ENCODE results near the gene SLC7A9. TPM values are rescaled to one million over a fixed set of nuclear protein-coding genes. Genes with fewer than 3 reads are reported as not detected.

Gene SLC7A9
- total and polyA plus RNA-seq, 10 of the 15 experiments (the other 5 are each of a cell fraction or from before 2014, with no cell fraction given): 0.13 to 0.17 TPM; not detected in 8

DNA sequence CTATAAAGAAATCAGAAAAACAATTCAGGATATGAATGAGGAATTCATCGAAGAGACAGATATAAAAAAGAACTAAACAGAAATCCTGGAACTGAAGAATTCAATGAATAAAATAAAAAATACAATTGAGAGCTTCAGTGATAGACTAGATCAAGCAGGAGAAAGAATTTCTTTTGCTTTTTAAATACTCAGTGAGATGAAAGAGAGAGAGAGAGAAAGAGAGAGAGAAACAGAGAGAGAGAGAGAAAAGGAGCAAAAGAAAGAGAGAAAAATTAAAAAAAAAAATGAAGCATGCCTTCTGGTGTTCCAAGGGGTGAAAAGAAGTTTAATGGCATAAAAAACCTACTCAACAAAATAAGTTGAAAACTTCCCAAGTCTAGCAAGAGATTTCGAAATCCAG lies 22.0 kb upstream of the SLC7A9 start:
- SMC1A ChIA-PET (ENCODE audit: uncharacterized antibody, unreplicated experiment): no interaction called here
- ATAC-seq: no peak
- H3K4me3 ChIP-seq: no peak overlapping the region
- H3K4me1 ChIP-seq (ENCODE audit: control insufficient read depth, insufficient read depth, low read length): peaks cover 2% of the 10 kb centered on the region; the same call in 1 of the 2 replicates
- no peak overlapping the region for H2AFZ ChIP-seq (ENCODE audit: control insufficient read depth, low read depth, low read length)
- H3K9ac ChIP-seq (ENCODE audit: control insufficient read depth, insufficient read depth, low read length): no peak overlapping the region
- peaks cover 0 to 4% of the 10 kb centered on the region in 2 experiments; a peak in 1 of 4 replicates for H3K36me3 ChIP-seq (ENCODE audit: control insufficient read depth in 2 of 2, insufficient read depth in 2 of 2, low read length in 1 of 2)
- in situ Hi-C loops (cut with MboI) (no loop called here), intact Hi-C loops (cut with micrococcal nuclease; ENCODE audit: unreplicated experiment) (no loop called here)
- no peak for DNase-seq (ENCODE audit: low read depth, low spot score)
- H3K79me2 ChIP-seq (ENCODE audit: control insufficient read depth, insufficient read depth, low read length): no peaks in the 10 kb centered on the region
- POLR2A ChIA-PET: no interaction called here
- no peak for FAIRE-seq
- H4K20me1 ChIP-seq (ENCODE audit: control insufficient read depth, insufficient read depth): no peaks in the 10 kb centered on the region
- TF ChIP-seq, protein P1, sequence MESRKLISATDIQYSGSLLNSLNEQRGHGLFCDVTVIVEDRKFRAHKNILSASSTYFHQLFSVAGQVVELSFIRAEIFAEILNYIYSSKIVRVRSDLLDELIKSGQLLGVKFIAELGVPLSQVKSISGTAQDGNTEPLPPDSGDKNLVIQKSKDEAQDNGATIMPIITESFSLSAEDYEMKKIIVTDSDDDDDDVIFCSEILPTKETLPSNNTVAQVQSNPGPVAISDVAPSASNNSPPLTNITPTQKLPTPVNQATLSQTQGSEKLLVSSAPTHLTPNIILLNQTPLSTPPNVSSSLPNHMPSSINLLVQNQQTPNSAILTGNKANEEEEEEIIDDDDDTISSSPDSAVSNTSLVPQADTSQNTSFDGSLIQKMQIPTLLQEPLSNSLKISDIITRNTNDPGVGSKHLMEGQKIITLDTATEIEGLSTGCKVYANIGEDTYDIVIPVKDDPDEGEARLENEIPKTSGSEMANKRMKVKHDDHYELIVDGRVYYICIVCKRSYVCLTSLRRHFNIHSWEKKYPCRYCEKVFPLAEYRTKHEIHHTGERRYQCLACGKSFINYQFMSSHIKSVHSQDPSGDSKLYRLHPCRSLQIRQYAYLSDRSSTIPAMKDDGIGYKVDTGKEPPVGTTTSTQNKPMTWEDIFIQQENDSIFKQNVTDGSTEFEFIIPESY (IDR thresholded peaks at IDR 0.05): no peak
- TF ChIP-seq, protein P2, sequence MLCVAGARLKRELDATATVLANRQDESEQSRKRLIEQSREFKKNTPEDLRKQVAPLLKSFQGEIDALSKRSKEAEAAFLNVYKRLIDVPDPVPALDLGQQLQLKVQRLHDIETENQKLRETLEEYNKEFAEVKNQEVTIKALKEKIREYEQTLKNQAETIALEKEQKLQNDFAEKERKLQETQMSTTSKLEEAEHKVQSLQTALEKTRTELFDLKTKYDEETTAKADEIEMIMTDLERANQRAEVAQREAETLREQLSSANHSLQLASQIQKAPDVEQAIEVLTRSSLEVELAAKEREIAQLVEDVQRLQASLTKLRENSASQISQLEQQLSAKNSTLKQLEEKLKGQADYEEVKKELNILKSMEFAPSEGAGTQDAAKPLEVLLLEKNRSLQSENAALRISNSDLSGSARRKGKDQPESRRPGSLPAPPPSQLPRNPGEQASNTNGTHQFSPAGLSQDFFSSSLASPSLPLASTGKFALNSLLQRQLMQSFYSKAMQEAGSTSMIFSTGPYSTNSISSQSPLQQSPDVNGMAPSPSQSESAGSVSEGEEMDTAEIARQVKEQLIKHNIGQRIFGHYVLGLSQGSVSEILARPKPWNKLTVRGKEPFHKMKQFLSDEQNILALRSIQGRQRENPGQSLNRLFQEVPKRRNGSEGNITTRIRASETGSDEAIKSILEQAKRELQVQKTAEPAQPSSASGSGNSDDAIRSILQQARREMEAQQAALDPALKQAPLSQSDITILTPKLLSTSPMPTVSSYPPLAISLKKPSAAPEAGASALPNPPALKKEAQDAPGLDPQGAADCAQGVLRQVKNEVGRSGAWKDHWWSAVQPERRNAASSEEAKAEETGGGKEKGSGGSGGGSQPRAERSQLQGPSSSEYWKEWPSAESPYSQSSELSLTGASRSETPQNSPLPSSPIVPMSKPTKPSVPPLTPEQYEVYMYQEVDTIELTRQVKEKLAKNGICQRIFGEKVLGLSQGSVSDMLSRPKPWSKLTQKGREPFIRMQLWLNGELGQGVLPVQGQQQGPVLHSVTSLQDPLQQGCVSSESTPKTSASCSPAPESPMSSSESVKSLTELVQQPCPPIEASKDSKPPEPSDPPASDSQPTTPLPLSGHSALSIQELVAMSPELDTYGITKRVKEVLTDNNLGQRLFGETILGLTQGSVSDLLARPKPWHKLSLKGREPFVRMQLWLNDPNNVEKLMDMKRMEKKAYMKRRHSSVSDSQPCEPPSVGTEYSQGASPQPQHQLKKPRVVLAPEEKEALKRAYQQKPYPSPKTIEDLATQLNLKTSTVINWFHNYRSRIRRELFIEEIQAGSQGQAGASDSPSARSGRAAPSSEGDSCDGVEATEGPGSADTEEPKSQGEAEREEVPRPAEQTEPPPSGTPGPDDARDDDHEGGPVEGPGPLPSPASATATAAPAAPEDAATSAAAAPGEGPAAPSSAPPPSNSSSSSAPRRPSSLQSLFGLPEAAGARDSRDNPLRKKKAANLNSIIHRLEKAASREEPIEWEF (IDR thresholded peaks at IDR 0.05; ENCODE audit: insufficient replicate concordance, low read depth, low read length): no peak
- no peak for TF ChIP-seq KAT2A (conservative IDR thresholded peaks at IDR 0.05; ENCODE audit: control insufficient read depth, low read depth, low read length)
- no peak for TF ChIP-seq MEF2A (IDR thresholded peaks at IDR 0.05; ENCODE audit: insufficient read depth, low read depth, low read length)
- no peak for TF ChIP-seq CBX5 (IDR thresholded peaks at IDR 0.05; ENCODE audit: low read depth)
- TF ChIP-seq SMARCA5 (IDR thresholded peaks at IDR 0.05): no peak
- TF ChIP-seq CHD2 (IDR thresholded peaks at IDR 0.05; ENCODE audit: borderline replicate concordance, low read depth, low read length): no peak
- no peak for TF ChIP-seq NRF1 (conservative IDR thresholded peaks at IDR 0.05; ENCODE audit: low read depth, low read length)
- TF ChIP-seq SREBF1 (IDR thresholded peaks at IDR 0.05; ENCODE audit: low read length): no peak
- TF ChIP-seq RAD51 (IDR thresholded peaks at IDR 0.05): no peak
- TF ChIP-seq ZBED1 (IDR thresholded peaks at IDR 0.05; ENCODE audit: borderline replicate concordance): no peak
- no peak for TF ChIP-seq BRCA1 (IDR thresholded peaks at IDR 0.05; ENCODE audit: low read depth, low read length)
- TF ChIP-seq IKZF1 (conservative IDR thresholded peaks at IDR 0.05): no peak
- RAD21 ChIA-PET (ENCODE audit: unreplicated experiment): no interaction called here
- no peak overlapping the region for H3K4me2 ChIP-seq (ENCODE audit: control insufficient read depth, insufficient read depth)
- CTCF ChIA-PET: no interaction called here
- peaks cover 4% of the 10 kb centered on the region; the same call in 2 of the 3 replicates for H3K9me3 ChIP-seq (replicated peaks; ENCODE audit: control insufficient read depth, insufficient read depth, low read length)
- H3K27ac ChIP-seq (ENCODE audit: control insufficient read depth, insufficient read depth): no peak overlapping the region
- 94% methylated on average over 2 of the region's 2 CpGs for WGBS (ENCODE audit: insufficient coverage, insufficient replicate concordance, low lambda C conversion rate, missing lambda C conversion rate)
- BruUV-seq (replicated peaks): no TSS peak
- H3K27me3 ChIP-seq (replicated peaks in 1 of 2; ENCODE audit: control insufficient read depth in 2 of 2, insufficient read depth in 2 of 2, low read length in 1 of 2): no peaks in the 10 kb centered on the region
